ENCODE measurements around the gene ZNF74.
A peak's percentile ranks its signal among the peaks of the same experiment; 100 is the strongest.

The ZNF74 gene

GRCh38 chr22:20440637-20441591 is 47.0 kb downstream of the ZNF74 start:
- no peaks in the 10 kb centered on the region; the same call in none of the 2 replicates for H3K36me3 ChIP-seq
- H3K27me3 ChIP-seq = peaks cover 15% of the 10 kb centered on the region
- no peaks in the 10 kb centered on the region for H3K4me1 ChIP-seq
- DNase-seq = peak; percentile 3
- H3K4me3 ChIP-seq (ENCODE audit: low read depth, low read length) = no peak overlapping the region
- no peak for TF ChIP-seq CTCF (IDR thresholded peaks at IDR 0.05; ENCODE audit: low read depth, low read length)
- no peaks in the 10 kb centered on the region for H3K9me3 ChIP-seq

- Histone ChIP-seq H3K4me3 (ENCODE audit: low read depth, low read length) (no peak overlapping the region), H3K4me1 (no peaks in the 10 kb centered on the region), H3K9me3 (no peaks in the 10 kb centered on the region), H3K36me3 (no peaks in the 10 kb centered on the region; the same call in none of the 2 replicates), H3K27me3 (peaks cover 5% of the 10 kb centered on the region)
- TF ChIP-seq CTCF (IDR thresholded peaks at IDR 0.05; ENCODE audit: low read depth, low read length) = no peak
- DNase-seq = peak; percentile 13
Observed at GRCh38 chr22:20441631-20442484, 47.9 kb downstream of the ZNF74 start.

- Histone ChIP-seq H3K4me1 (no peaks in the 10 kb centered on the region), H3K9me3 (no peaks in the 10 kb centered on the region), H3K36me3 (no peaks in the 10 kb centered on the region; the same call in 1 of the 2 replicates), H3K4me3 (ENCODE audit: low read depth, low read length) (no peak overlapping the region), H3K27me3 (no peaks in the 10 kb centered on the region)
- TF ChIP-seq CTCF (IDR thresholded peaks at IDR 0.05; ENCODE audit: low read depth, low read length) = no peak
- DNase-seq = peak; percentile 3
Observed at GRCh38 chr22:20442485-20443284, 48.7 kb downstream of the ZNF74 start.

GRCh38 chr22:20444325-20444724 is 50.4 kb downstream of the ZNF74 start:
- no peak for TF ChIP-seq CTCF (IDR thresholded peaks at IDR 0.05; ENCODE audit: low read depth, low read length)
- Histone ChIP-seq H3K36me3 (no peaks in the 10 kb centered on the region; the same call in 1 of the 2 replicates), H3K4me3 (ENCODE audit: low read depth, low read length) (no peak overlapping the region), H3K27me3 (no peaks in the 10 kb centered on the region), H3K9me3 (no peaks in the 10 kb centered on the region), H3K4me1 (no peaks in the 10 kb centered on the region)
- DNase-seq = no peak

- Histone ChIP-seq H3K9me3 (no peaks in the 10 kb centered on the region), H3K4me3 (ENCODE audit: low read depth, low read length) (no peak overlapping the region), H3K4me1 (no peaks in the 10 kb centered on the region), H3K36me3 (no peaks in the 10 kb centered on the region; the same call in 1 of the 2 replicates), H3K27me3 (no peaks in the 10 kb centered on the region)
- no peak for DNase-seq
- TF ChIP-seq CTCF (IDR thresholded peaks at IDR 0.05; ENCODE audit: low read depth, low read length) = no peak
Observed at GRCh38 chr22:20446383-20446970, 52.5 kb downstream of the ZNF74 start.

Measured in BE2C (cell line).